ENCODE data around the gene PBX4.

PBX4 gene

GRCh38 chr19:19533841-19534240 lies 84.6 kb downstream of the PBX4 start:
- peaks cover 16% of the 10 kb centered on the region for H3K27me3 ChIP-seq (ENCODE audit: insufficient read depth, poor library complexity, severe bottlenecking)
- TF ChIP-seq CTCF (IDR thresholded peaks at IDR 0.05; ENCODE audit: poor library complexity, severe bottlenecking), result no peak
- ATAC-seq (ENCODE audit: low read depth) (no peak), DNase-seq (ENCODE audit: low spot score) (no peak)
- H3K9me3 ChIP-seq (ENCODE audit: severe bottlenecking), result no peaks in the 10 kb centered on the region
- no peak overlapping the region for H3K27ac ChIP-seq (ENCODE audit: poor library complexity, severe bottlenecking)
- H3K36me3 ChIP-seq (ENCODE audit: low read depth), result no peaks in the 10 kb centered on the region
- H3K4me3 ChIP-seq (ENCODE audit: severe bottlenecking), result no peak overlapping the region
- H3K4me1 ChIP-seq (ENCODE audit: insufficient read depth, poor library complexity, severe bottlenecking), result no peaks in the 10 kb centered on the region

- Histone ChIP-seq H3K27ac (ENCODE audit: poor library complexity, severe bottlenecking) (no peak overlapping the region), H3K4me3 (ENCODE audit: severe bottlenecking) (no peak overlapping the region), H3K9me3 (ENCODE audit: severe bottlenecking) (no peaks in the 10 kb centered on the region), H3K4me1 (ENCODE audit: insufficient read depth, poor library complexity, severe bottlenecking) (no peaks in the 10 kb centered on the region), H3K36me3 (ENCODE audit: low read depth) (no peaks in the 10 kb centered on the region), H3K27me3 (ENCODE audit: insufficient read depth, poor library complexity, severe bottlenecking) (peaks cover 8% of the 10 kb centered on the region)
- DNase-seq (ENCODE audit: low spot score) (no peak), ATAC-seq (ENCODE audit: low read depth) (no peak)
- no peak for TF ChIP-seq CTCF (IDR thresholded peaks at IDR 0.05; ENCODE audit: poor library complexity, severe bottlenecking)
These were observed 85.4 kb downstream of the PBX4 start for GRCh38 chr19:19532806-19533701.

GRCh38 chr19:19531951-19532805 lies 86.3 kb downstream of the PBX4 start:
- Histone ChIP-seq H3K27ac (ENCODE audit: poor library complexity, severe bottlenecking) (no peak overlapping the region), H3K27me3 (ENCODE audit: insufficient read depth, poor library complexity, severe bottlenecking) (no peaks in the 10 kb centered on the region), H3K4me3 (ENCODE audit: severe bottlenecking) (no peak overlapping the region), H3K36me3 (ENCODE audit: low read depth) (peaks cover 6% of the 10 kb centered on the region), H3K9me3 (ENCODE audit: severe bottlenecking) (no peaks in the 10 kb centered on the region), H3K4me1 (ENCODE audit: insufficient read depth, poor library complexity, severe bottlenecking) (no peaks in the 10 kb centered on the region)
- peak; percentile 94 for TF ChIP-seq CTCF (IDR thresholded peaks at IDR 0.05; ENCODE audit: poor library complexity, severe bottlenecking)
- DNase-seq (ENCODE audit: low spot score) (peak; percentile 72), ATAC-seq (ENCODE audit: low read depth) (peak; percentile 64)

- DNase-seq (ENCODE audit: low spot score), result no peak
- no peak overlapping the region for H3K27ac ChIP-seq (ENCODE audit: poor library complexity, severe bottlenecking)
- no peaks in the 10 kb centered on the region for H3K27me3 ChIP-seq (ENCODE audit: insufficient read depth, poor library complexity, severe bottlenecking)
- H3K4me1 ChIP-seq (ENCODE audit: insufficient read depth, poor library complexity, severe bottlenecking), result no peaks in the 10 kb centered on the region
- H3K9me3 ChIP-seq (ENCODE audit: severe bottlenecking), result no peaks in the 10 kb centered on the region
- no peak for ATAC-seq (ENCODE audit: low read depth)
- H3K4me3 ChIP-seq (ENCODE audit: severe bottlenecking), result no peak overlapping the region
- H3K36me3 ChIP-seq (ENCODE audit: low read depth), result peaks cover 13% of the 10 kb centered on the region
- no peak for TF ChIP-seq CTCF (IDR thresholded peaks at IDR 0.05; ENCODE audit: poor library complexity, severe bottlenecking)
These were observed 87.6 kb downstream of the PBX4 start for GRCh38 chr19:19530889-19531288.

Data from RWPE2 (cell line).